ENCODE measurements around the gene PSMA4.
"Not testable (repeated sequence)": the region's sequence is repeated elsewhere in the genome, so short reads cannot be mapped to it uniquely, and the experiment has no call there.

PSMA4 gene

GRCh38 chr15:78508272-78508671 lies 32.0 kb upstream of the PSMA4 start:
- TF ChIP-seq CTCF (IDR thresholded peaks at IDR 0.05; ENCODE audit: insufficient read depth, missing control alignments) = no peak
- FAIRE-seq (no peak), DNase-seq (ENCODE audit: insufficient read length, low spot score) (no peak)

- FAIRE-seq (no peak), DNase-seq (ENCODE audit: insufficient read length, low spot score) (no peak)
- no peak for TF ChIP-seq CTCF (IDR thresholded peaks at IDR 0.05; ENCODE audit: insufficient read depth, missing control alignments)
These were observed 30.4 kb upstream of the PSMA4 start for GRCh38 chr15:78509726-78510312.

GRCh38 chr15:78520035-78520434 lies 20.2 kb upstream of the PSMA4 start:
- DNase-seq (ENCODE audit: insufficient read length, low spot score); FAIRE-seq: not testable (repeated sequence)

- no peak for TF ChIP-seq CTCF (IDR thresholded peaks at IDR 0.05; ENCODE audit: insufficient read depth, missing control alignments)
- FAIRE-seq = no peak
- DNase-seq (ENCODE audit: insufficient read length, low spot score) = no peak
These were observed 16.0 kb upstream of the PSMA4 start for GRCh38 chr15:78524230-78524629.

- DNase-seq (ENCODE audit: insufficient read length, low spot score) (no peak), FAIRE-seq (no peak)
- no peak for TF ChIP-seq CTCF (IDR thresholded peaks at IDR 0.05; ENCODE audit: insufficient read depth, missing control alignments)
These were observed 12.9 kb upstream of the PSMA4 start for GRCh38 chr15:78527325-78527724.

- FAIRE-seq (no peak), DNase-seq (ENCODE audit: insufficient read length, low spot score) (no peak)
- no peak for TF ChIP-seq CTCF (IDR thresholded peaks at IDR 0.05; ENCODE audit: insufficient read depth, missing control alignments)
These were observed 6.9 kb upstream of the PSMA4 start for GRCh38 chr15:78533331-78533730.

GRCh38 chr15:78536134-78536533 lies 4.1 kb upstream of the PSMA4 start:
- TF ChIP-seq CTCF (IDR thresholded peaks at IDR 0.05; ENCODE audit: insufficient read depth, missing control alignments) = no peak
- DNase-seq (ENCODE audit: insufficient read length, low spot score) (no peak), FAIRE-seq (no peak)

Measured in D721Med (cell line).